Activated B cell treated with CpG ODN at 0.5 μM for 24 hours (primary cell): Measurements from ENCODE around the gene SOWAHD. TPM values are rescaled to one million over a fixed set of nuclear protein-coding genes. Genes with fewer than 3 reads are reported as not detected.
"Not testable (repeated sequence)": the region's sequence is repeated elsewhere in the genome, so short reads cannot be mapped to it uniquely, and the experiment has no call there.

Experiments used
- ATAC-seq: fragments of 200-7000 bp; cut with Tn5 transposase; one replicate; pipeline ENCODE4 v1.10.0; 2021; ENCODE audit warnings: low read depth, mild to moderate bottlenecking, moderate library complexity
- CTCF ChIA-PET: fragments of 350-600 bp; sonication (Branson Sonifier 250); formaldehyde crosslinking; loops from one replicate; lab custom pipeline; 2021; ENCODE audit warnings: antibody characterized with exemption; lab: Charles Lee
- POLR2A ChIA-PET: fragments of 350-600 bp; sonication (Branson Sonifier 250); formaldehyde crosslinking; loops from one replicate; lab custom pipeline; 2021; ENCODE audit warnings: antibody characterized with exemption; lab: Charles Lee
- DNase-seq: peaks from one replicate; pipeline ENCODE4 v3.0.0; 2022
- H3K27ac Mint-ChIP-seq: one replicate; pipeline ENCODE4 v1.8.0; 2020; ENCODE audit warnings: mixed read lengths
- H3K27me3 Mint-ChIP-seq: one replicate; pipeline ENCODE4 v1.8.0; 2021; ENCODE audit warnings: mixed read lengths
- H3K36me3 Mint-ChIP-seq: one replicate; pipeline ENCODE4 v1.8.0; 2021; ENCODE audit warnings: low read depth, mixed read lengths
- H3K4me1 Mint-ChIP-seq: one replicate; pipeline ENCODE4 v1.8.0; 2021; ENCODE audit warnings: mixed read lengths
- H3K4me3 Mint-ChIP-seq: one replicate; pipeline ENCODE4 v1.8.0; 2020; ENCODE audit warnings: mild to moderate bottlenecking, mixed read lengths
- H3K9me3 Mint-ChIP-seq: one replicate; pipeline ENCODE4 v1.8.0; 2020; ENCODE audit warnings: mixed read lengths
- intact Hi-C: fragments of 100-400 bp; cut with micrococcal nuclease; formaldehyde crosslinking; loops from one replicate; pipeline ENCODE4 v1.15.1; 2024
- total RNA-seq: library from RNA; stranded (reverse); gene quantifications from 2 replicates; pipeline ENCODE4 v1.2.3, GENCODE V29; 2022
- TF ChIP-seq, protein P1 (sequence below): fragments of 200-600 bp; IDR thresholded peaks from one replicate; pipeline ENCODE4 v1.8.0; 2022; ENCODE audit warnings: antibody characterized with exemption, mild to moderate bottlenecking

SOWAHD gene
- total RNA-seq, 1 donor from 2014 or later, result 9.9 TPM

DNA sequence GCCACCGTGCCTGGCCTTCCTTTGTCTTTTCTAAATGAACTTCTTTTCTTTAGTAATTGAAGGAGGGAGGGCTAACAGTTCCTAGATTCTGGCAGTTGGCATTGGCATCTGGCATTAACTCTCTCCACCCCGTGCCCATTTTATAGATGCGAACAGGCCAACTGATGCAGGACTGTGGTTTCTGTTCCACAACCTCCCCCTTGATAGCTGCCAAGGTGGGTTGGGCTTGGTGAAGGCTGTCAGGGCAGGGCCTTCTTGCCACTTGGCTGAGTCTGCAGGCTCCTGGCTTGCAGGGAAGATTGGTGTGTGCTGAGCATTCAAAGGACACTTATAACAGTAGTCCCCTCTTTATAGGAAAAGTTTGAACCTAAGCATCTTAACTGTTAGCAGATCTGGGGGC is 4.3 kb downstream of the SOWAHD start:
- peaks cover 54% of the 10 kb centered on the region for H3K4me1 Mint-ChIP-seq
- ATAC-seq (no peak), DNase-seq (no peak)
- H3K27me3 Mint-ChIP-seq, result no peaks in the 10 kb centered on the region
- H3K4me3 Mint-ChIP-seq, result no peak overlapping the region
- no peaks in the 10 kb centered on the region for H3K36me3 Mint-ChIP-seq
- ChIA-PET POLR2A (interaction anchor here (0.6 to 5.7 kb wide), 3 partner anchors 8 to 29 kb away, joined by 5 to 27 read pairs (median 9); partner anchors contain the start of gene RPL39), CTCF (no interaction called here)
- H3K9me3 Mint-ChIP-seq, result no peaks in the 10 kb centered on the region
- H3K27ac Mint-ChIP-seq, result peak overlapping the region; percentile 85
- TF ChIP-seq, protein P1, sequence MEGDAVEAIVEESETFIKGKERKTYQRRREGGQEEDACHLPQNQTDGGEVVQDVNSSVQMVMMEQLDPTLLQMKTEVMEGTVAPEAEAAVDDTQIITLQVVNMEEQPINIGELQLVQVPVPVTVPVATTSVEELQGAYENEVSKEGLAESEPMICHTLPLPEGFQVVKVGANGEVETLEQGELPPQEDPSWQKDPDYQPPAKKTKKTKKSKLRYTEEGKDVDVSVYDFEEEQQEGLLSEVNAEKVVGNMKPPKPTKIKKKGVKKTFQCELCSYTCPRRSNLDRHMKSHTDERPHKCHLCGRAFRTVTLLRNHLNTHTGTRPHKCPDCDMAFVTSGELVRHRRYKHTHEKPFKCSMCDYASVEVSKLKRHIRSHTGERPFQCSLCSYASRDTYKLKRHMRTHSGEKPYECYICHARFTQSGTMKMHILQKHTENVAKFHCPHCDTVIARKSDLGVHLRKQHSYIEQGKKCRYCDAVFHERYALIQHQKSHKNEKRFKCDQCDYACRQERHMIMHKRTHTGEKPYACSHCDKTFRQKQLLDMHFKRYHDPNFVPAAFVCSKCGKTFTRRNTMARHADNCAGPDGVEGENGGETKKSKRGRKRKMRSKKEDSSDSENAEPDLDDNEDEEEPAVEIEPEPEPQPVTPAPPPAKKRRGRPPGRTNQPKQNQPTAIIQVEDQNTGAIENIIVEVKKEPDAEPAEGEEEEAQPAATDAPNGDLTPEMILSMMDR, result no peak
- intact Hi-C loops, result no loop called here

DNA sequence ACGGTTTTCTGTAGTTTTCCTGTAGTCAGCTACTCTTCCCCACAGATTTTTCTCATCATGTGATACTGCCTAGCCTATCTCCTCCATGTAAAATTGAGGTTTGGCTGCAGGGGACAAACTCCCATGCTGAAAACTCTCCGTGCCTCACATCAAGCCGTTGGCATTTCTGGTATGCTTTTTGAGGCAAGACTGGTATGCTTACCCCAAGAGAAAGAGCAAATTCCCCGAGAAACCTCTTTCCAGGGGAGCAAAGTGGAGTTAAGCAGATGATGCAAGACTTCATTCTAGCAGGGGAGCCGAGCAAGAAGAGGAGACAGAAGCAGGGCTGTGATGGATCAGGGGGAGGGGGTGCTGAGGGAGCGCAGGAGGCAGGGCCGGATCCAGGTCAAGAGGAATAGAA is 4.8 kb downstream of the SOWAHD start:
- TF ChIP-seq, protein P1, result no peak
- intact Hi-C loops, result no loop called here
- ATAC-seq (no peak), DNase-seq (no peak)
- Mint-ChIP-seq H3K4me1 (peaks cover 54% of the 10 kb centered on the region), H3K4me3 (no peak overlapping the region), H3K27ac (peak overlapping the region; percentile 85), H3K27me3 (no peaks in the 10 kb centered on the region), H3K9me3 (no peaks in the 10 kb centered on the region), H3K36me3 (peaks cover 2% of the 10 kb centered on the region)
- ChIA-PET CTCF (no interaction called here), POLR2A (interaction anchor here (1.3 to 5.7 kb wide), 3 partner anchors 8 to 295 kb away, joined by 5 to 27 read pairs (median 9); partner anchors contain the start of genes RPL39 and SLC25A5)

DNA sequence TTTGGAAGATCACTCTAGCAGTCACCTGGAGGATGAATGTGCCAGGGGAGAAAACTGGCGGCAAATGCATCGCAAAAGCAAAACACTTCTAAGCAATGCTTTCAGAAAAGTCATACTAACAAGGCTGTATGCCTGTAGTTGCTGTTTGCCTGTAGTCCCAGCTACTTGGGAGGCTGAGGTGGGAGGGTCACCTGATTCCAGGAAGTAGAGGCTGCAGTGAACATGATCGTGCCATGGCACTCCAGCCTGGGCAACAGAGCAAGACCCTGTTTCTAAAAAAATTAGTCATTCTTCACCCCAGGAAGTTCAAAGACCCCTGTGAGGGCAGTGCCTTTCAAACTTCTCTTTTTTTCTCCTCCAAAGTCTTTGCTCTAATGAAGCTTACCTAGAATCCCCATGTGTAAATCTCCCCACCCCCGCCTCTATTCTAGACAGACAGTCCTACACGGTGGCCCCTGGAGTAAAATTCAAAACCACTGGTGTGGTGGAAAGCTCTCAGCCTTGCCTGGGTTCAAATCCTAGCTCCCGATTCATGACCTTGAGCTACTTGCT is 5.5 kb downstream of the SOWAHD start:
- peak overlapping the region; percentile 85 for H3K27ac Mint-ChIP-seq
- CTCF ChIA-PET, result interaction anchor here (1.0 kb wide), 1 partner anchor 16 kb away, joined by 3 read pairs; no protein-coding TSS in a partner anchor
- intact Hi-C loops, result loop anchor here (1.0 kb wide), 1 partner anchor 8 kb away; no protein-coding TSS in a partner anchor

DNA sequence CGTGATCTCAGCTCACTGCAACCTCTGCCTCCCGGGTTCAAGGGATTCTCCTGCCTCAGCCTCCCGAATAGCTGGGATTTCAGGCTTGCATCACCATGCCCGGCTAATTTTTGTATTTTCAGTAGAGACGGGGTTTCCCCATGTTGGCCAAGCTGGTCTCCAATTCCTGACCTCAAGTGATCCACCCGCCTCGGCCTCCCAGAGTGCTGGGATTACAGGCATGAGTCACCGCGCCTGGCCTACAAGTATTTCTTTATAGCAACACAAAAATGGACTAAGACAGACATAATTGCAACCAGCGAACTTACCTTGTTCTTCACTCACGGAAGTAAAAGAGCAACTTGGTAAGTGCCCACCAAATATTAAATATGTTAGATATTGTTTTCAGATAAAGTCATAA is 10.0 kb downstream of the SOWAHD start:
- H3K4me1 Mint-ChIP-seq, result peaks cover 39% of the 10 kb centered on the region
- POLR2A ChIA-PET, result interaction anchor here (1.1 kb wide), 1 partner anchor 12 kb away, joined by 3 read pairs; no protein-coding TSS in a partner anchor
- CTCF ChIA-PET, result not testable (repeated sequence)

More for the DNA sequence above, 5.5 kb downstream of the SOWAHD start:
- no peaks in the 10 kb centered on the region for H3K27me3 Mint-ChIP-seq
- peak overlapping the region; percentile 38 for H3K4me3 Mint-ChIP-seq
- POLR2A ChIA-PET, result interaction anchor here (0.6 to 2.7 kb wide), 7 partner anchors 8 to 296 kb away, joined by 3 to 14 read pairs (median 5); partner anchors contain the start of genes NKRF, RPL39 and SLC25A5
- ATAC-seq, result peak; percentile 49
- peaks cover 54% of the 10 kb centered on the region for H3K4me1 Mint-ChIP-seq
- H3K9me3 Mint-ChIP-seq, result no peaks in the 10 kb centered on the region
- DNase-seq, result no peak
- TF ChIP-seq, protein P1, result no peak
- peaks cover 2% of the 10 kb centered on the region for H3K36me3 Mint-ChIP-seq

DNA sequence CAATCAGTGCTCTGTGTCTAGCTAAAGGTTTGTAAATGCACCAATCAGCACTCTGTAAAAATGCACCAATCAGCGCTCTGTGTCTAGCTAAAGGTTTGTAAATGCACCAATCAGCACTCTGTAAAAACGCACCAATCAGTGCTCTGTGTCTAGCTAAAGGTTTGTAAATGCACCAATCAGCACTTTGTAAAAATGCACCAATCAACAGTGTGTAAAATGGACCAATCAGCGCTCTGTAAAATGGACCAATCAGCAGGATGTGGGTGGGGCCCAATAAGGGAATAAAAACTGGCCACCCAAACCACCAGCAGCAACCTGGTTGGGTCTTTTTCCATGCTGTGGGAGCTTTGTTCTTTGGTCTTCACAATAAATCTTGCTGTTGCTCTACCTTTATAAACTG is 11.0 kb downstream of the SOWAHD start:
- H3K27ac Mint-ChIP-seq, DNase-seq, ATAC-seq, H3K27me3 Mint-ChIP-seq, H3K9me3 Mint-ChIP-seq, H3K4me3 Mint-ChIP-seq, CTCF ChIA-PET, intact Hi-C loops, H3K36me3 Mint-ChIP-seq: not testable (repeated sequence)
- POLR2A ChIA-PET, result interaction anchor here (3.7 kb wide), 1 partner anchor 9 kb away, joined by 27 read pairs; the partner anchor contains the start of gene SOWAHD
- peaks cover 35% of the 10 kb centered on the region for H3K4me1 Mint-ChIP-seq

More for the DNA sequence above, 10.0 kb downstream of the SOWAHD start:
- H3K4me3 Mint-ChIP-seq, H3K27me3 Mint-ChIP-seq, DNase-seq, intact Hi-C loops, ATAC-seq, H3K36me3 Mint-ChIP-seq, H3K9me3 Mint-ChIP-seq, H3K27ac Mint-ChIP-seq: not testable (repeated sequence)
